Measurements from ENCODE around the gene AUTS2.

Gene AUTS2

GRCh38 chr7:70739646-70740210 lies 1141.5 kb downstream of the AUTS2 start:
- no peak for TF ChIP-seq CTCF (IDR thresholded peaks at IDR 0.05; ENCODE audit: low read depth, low read length, missing control alignments)
- DNase-seq (ENCODE audit: extremely low read depth, low read depth) = no peak
- no peak overlapping the region for H3K4me3 ChIP-seq (replicated peaks; ENCODE audit: low read depth, low read length)

- DNase-seq (ENCODE audit: extremely low read depth, low read depth) = no peak
- TF ChIP-seq CTCF (IDR thresholded peaks at IDR 0.05; ENCODE audit: low read depth, low read length, missing control alignments) = no peak
- H3K4me3 ChIP-seq (replicated peaks; ENCODE audit: low read depth, low read length) = no peak overlapping the region
Measured at GRCh38 chr7:70741666-70742065, 1143.4 kb downstream of the AUTS2 start.

DNA sequence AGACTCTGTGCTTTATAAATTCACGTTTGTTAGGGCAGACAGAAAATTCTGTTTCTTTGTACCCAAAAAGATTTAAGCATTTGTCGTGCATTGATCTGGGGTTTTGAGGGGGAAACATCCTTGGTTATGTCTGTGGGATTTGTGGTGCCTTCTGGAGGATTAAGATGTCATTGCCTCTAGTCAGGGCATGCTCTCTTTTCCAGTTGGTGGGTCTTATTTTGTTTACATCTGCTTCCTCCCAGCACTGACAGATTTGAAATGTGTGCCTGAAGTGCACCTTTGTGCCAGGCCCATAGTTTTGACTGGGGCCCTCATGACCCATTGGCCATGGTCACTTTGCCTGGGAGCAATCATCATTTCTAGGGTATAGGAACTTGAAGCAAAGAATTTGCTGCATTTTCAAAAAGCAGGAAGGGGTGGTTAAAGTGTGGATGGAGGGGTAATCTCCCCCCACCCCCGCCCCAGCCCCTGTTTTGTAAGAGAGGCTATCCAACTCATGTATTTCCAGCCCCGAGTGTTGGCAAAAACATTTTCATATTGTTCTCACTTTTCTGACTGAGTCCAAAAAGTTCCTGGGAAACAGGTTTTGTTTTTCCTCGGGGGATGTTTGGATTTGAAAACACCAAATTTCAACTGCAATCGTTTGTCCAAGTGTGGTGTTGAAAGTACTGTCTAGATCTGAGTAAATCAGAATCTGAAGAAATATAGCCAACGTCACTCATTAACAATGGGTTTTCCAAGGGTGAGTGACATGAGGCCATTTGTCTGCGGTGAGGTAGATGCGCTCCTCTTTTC lies 1145.5 kb downstream of the AUTS2 start:
- no peak overlapping the region for H3K4me3 ChIP-seq (replicated peaks; ENCODE audit: low read depth, low read length)
- no peak for TF ChIP-seq CTCF (IDR thresholded peaks at IDR 0.05; ENCODE audit: low read depth, low read length, missing control alignments)
- DNase-seq (ENCODE audit: extremely low read depth, low read depth) = no peak

- no peak for TF ChIP-seq CTCF (IDR thresholded peaks at IDR 0.05; ENCODE audit: low read depth, low read length, missing control alignments)
- no peak for DNase-seq (ENCODE audit: extremely low read depth, low read depth)
- H3K4me3 ChIP-seq (replicated peaks; ENCODE audit: low read depth, low read length) = no peak overlapping the region
Measured at GRCh38 chr7:70744492-70744891, 1146.2 kb downstream of the AUTS2 start.

DNA sequence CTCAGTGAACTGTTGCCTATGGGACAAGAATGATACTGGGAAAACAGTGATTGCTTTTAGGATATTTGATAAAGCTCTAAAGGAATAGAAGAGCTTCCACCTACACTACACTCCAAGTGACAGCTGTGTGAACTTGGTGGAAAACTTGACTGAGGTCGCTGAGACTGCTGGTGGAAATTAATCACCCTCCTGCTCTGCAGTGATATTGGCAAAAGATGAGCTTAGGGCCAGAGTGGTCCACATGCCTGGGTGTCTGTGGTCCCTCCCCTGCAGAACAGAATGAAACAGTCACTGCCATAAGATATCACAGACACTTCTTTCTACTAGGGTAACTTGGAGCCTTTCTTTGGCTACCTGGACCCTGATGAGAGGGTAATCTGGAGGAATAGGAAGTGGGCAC lies 1151.6 kb downstream of the AUTS2 start:
- no peak overlapping the region for H3K4me3 ChIP-seq (replicated peaks; ENCODE audit: low read depth, low read length)
- no peak for DNase-seq (ENCODE audit: extremely low read depth, low read depth)
- TF ChIP-seq CTCF (IDR thresholded peaks at IDR 0.05; ENCODE audit: low read depth, low read length, missing control alignments) = no peak

- no peak for TF ChIP-seq CTCF (IDR thresholded peaks at IDR 0.05; ENCODE audit: low read depth, low read length, missing control alignments)
- no peak overlapping the region for H3K4me3 ChIP-seq (replicated peaks; ENCODE audit: low read depth, low read length)
- no peak for DNase-seq (ENCODE audit: extremely low read depth, low read depth)
Measured at GRCh38 chr7:70751895-70752294, 1153.6 kb downstream of the AUTS2 start.

All from HFF-Myc (cell line).